NCI-H345 treated with DMSO at 0.1 percent for 48 hours (cell line): Measurements from ENCODE around the gene BSN.

Experiments used
- DNase-seq: peaks from one replicate; lab custom pipeline; 2025; ENCODE audit not compliant: unreplicated experiment; lab: John Stamatoyannopoulos, UW

BSN gene

GRCh38 chr3:49626101-49626581 is 71.9 kb downstream of the BSN start:
- DNase-seq = no peak

- DNase-seq = no peak
Measured at GRCh38 chr3:49626796-49627195, 72.5 kb downstream of the BSN start.

- no peak for DNase-seq
Measured at GRCh38 chr3:49627634-49628033, 73.4 kb downstream of the BSN start.

GRCh38 chr3:49628249-49628648 is 74.0 kb downstream of the BSN start:
- no peak for DNase-seq

- DNase-seq = no peak
Measured at GRCh38 chr3:49629451-49629850, 75.2 kb downstream of the BSN start.

GRCh38 chr3:49629866-49630265 is 75.6 kb downstream of the BSN start:
- DNase-seq = no peak

GRCh38 chr3:49630784-49631183 is 76.5 kb downstream of the BSN start:
- DNase-seq = no peak

- no peak for DNase-seq
Measured at GRCh38 chr3:49634736-49635135, 80.5 kb downstream of the BSN start.

GRCh38 chr3:49636883-49637609 is 82.8 kb downstream of the BSN start:
- no peak for DNase-seq

- no peak for DNase-seq
Measured at GRCh38 chr3:49638445-49638844, 84.2 kb downstream of the BSN start.

- DNase-seq = no peak
Measured at GRCh38 chr3:49639551-49639950, 85.3 kb downstream of the BSN start.

- DNase-seq = no peak
Measured at GRCh38 chr3:49641292-49641691, 87.0 kb downstream of the BSN start.

GRCh38 chr3:49641921-49642707 is 87.8 kb downstream of the BSN start:
- no peak for DNase-seq

- DNase-seq = no peak
Measured at GRCh38 chr3:49642708-49643145, 88.5 kb downstream of the BSN start.

- no peak for DNase-seq
Measured at GRCh38 chr3:49644684-49645083, 90.4 kb downstream of the BSN start.

- DNase-seq = no peak
Measured at GRCh38 chr3:49646236-49646635, 92.0 kb downstream of the BSN start.

GRCh38 chr3:49647741-49648140 is 93.5 kb downstream of the BSN start:
- no peak for DNase-seq

- no peak for DNase-seq
Measured at GRCh38 chr3:49648354-49649019, 94.2 kb downstream of the BSN start.

GRCh38 chr3:49649576-49649975 is 95.3 kb downstream of the BSN start:
- DNase-seq = no peak

- no peak for DNase-seq
Measured at GRCh38 chr3:49650177-49650576, 95.9 kb downstream of the BSN start.

- DNase-seq = no peak
Measured at GRCh38 chr3:49650637-49651036, 96.4 kb downstream of the BSN start.
